ENCODE data around the gene FLNC. TPM values are rescaled to one million over a fixed set of nuclear protein-coding genes. Genes with fewer than 3 reads are reported as not detected.
A peak's percentile ranks its signal among the peaks of the same experiment; 100 is the strongest.

Gene FLNC
- total RNA-seq, 1 donor from 2014 or later, result 7.7 TPM

DNA sequence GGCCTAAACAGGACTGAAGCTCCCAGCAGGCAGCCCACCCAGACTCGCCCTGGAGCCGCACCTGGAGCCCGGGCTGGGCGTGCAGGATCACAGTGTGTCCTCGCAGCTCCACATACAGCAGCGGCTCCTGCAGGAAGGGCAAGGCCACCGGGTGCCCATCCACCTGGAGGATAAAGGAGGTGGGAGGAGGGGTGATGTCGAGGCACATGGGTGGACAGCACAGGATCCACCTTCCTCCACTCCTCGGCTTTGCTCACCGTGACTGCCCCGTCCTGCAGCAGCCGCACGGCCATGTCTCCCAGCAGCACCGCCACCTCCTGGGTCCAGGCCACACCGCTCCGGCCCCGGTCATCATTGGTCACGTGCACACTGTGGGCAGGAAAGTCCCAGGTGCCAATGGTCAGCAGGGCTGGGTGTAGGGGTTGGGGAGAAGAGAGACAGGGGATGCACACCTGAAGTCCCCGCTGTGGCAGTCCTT is 49.3 kb downstream of the FLNC start:
- no peaks in the 10 kb centered on the region for H3K4me1 Mint-ChIP-seq (ENCODE audit: unreplicated experiment)
- no peaks in the 10 kb centered on the region for H3K36me3 Mint-ChIP-seq (ENCODE audit: low read depth, unreplicated experiment)
- TF ChIP-seq, protein P1, sequence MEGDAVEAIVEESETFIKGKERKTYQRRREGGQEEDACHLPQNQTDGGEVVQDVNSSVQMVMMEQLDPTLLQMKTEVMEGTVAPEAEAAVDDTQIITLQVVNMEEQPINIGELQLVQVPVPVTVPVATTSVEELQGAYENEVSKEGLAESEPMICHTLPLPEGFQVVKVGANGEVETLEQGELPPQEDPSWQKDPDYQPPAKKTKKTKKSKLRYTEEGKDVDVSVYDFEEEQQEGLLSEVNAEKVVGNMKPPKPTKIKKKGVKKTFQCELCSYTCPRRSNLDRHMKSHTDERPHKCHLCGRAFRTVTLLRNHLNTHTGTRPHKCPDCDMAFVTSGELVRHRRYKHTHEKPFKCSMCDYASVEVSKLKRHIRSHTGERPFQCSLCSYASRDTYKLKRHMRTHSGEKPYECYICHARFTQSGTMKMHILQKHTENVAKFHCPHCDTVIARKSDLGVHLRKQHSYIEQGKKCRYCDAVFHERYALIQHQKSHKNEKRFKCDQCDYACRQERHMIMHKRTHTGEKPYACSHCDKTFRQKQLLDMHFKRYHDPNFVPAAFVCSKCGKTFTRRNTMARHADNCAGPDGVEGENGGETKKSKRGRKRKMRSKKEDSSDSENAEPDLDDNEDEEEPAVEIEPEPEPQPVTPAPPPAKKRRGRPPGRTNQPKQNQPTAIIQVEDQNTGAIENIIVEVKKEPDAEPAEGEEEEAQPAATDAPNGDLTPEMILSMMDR (IDR thresholded peaks at IDR 0.05; ENCODE audit: unreplicated experiment), result no peak
- no peaks in the 10 kb centered on the region for H3K9me3 Mint-ChIP-seq (ENCODE audit: unreplicated experiment)
- H3K27ac Mint-ChIP-seq (ENCODE audit: unreplicated experiment), result no peak overlapping the region
- H3K4me3 Mint-ChIP-seq (ENCODE audit: unreplicated experiment), result no peak overlapping the region
- DNase-seq (ENCODE audit: low spot score), result no peak
- H3K27me3 Mint-ChIP-seq (ENCODE audit: unreplicated experiment), result peaks cover 7% of the 10 kb centered on the region

DNA sequence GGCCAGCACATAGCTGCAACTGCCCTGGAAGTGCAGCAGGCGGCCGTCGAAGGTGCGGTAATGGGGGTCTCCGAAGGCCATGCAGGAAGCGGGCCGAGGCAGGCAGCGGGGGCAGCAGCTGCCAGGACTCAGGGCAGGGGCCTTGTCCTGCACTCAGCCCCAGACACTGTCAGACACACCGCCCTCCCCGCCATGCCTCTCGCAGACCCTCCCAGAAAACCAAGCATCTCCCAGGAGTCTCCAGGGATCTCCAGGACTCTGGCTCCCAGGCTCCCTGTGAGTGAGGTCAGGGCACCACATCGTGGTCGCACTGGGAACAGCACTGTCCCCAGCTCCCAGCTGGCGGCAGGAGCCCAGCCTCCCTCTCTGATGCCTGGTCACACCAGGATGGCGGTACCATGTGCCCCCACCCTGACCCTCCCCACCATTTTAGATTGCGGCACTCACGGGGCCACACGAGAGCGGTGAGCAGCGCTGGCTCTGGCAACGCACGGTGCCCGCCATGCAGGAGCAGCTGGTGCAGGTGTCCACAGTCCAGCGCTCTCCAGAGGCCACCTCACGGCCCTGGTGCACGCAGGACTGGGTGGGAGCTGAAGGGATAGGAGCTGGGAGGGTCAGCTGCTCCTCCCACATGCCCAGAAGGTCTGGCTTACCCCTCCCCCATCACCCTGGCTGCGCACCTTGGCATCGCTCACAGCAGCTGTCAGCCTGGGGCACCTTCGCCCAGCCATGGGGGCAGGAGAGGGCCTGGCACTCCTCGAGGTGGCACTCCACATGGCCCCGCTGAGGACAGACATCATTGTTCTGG is 49.9 kb downstream of the FLNC start:
- TF ChIP-seq, protein P1 (IDR thresholded peaks at IDR 0.05; ENCODE audit: unreplicated experiment), result peak; percentile 35
- H3K36me3 Mint-ChIP-seq (ENCODE audit: low read depth, unreplicated experiment), result no peaks in the 10 kb centered on the region
- peak; percentile 80 for DNase-seq (ENCODE audit: low spot score)

DNA sequence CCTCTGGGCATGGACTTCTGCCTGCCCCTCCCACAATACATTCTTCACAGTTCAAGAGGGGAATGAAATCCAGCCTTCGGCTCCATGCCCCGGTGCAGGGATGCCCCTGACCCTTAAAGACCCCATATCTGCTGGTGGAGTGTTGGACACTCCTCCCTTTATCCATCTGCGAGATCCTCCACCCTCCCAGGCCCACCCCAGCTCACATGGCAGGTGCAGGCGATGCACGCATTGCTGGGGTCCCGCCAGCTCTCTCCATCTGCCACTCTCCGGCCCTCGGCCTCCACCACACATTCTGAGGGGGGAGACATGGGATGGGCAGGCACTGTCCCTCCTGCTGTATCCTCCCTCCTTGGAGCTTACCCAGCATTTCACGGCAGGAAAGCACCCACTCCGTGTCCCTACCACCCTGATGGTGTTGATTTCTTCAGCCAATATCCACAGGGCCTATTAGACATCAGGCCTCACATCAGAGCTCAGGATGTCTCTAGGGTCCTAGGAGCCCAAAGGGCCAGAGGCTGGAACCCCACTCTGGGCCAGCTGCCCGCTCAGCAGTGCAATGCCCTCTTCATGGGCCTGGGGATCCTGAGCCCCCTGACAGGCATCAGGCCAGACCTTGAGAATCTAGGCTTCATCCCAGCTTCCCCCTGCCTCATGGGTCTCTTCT is 50.7 kb downstream of the FLNC start:
- DNase-seq (ENCODE audit: low spot score), result no peak
- Mint-ChIP-seq H3K9me3 (ENCODE audit: unreplicated experiment) (no peaks in the 10 kb centered on the region), H3K4me1 (ENCODE audit: unreplicated experiment) (no peaks in the 10 kb centered on the region), H3K4me3 (ENCODE audit: unreplicated experiment) (no peak overlapping the region), H3K36me3 (ENCODE audit: low read depth, unreplicated experiment) (no peaks in the 10 kb centered on the region), H3K27me3 (ENCODE audit: unreplicated experiment) (peaks cover 10% of the 10 kb centered on the region), H3K27ac (ENCODE audit: unreplicated experiment) (no peak overlapping the region)
- TF ChIP-seq, protein P1 (IDR thresholded peaks at IDR 0.05; ENCODE audit: unreplicated experiment), result no peak

More for the DNA sequence above, 49.9 kb downstream of the FLNC start:
- Mint-ChIP-seq H3K27ac (ENCODE audit: unreplicated experiment) (no peak overlapping the region), H3K4me1 (ENCODE audit: unreplicated experiment) (no peaks in the 10 kb centered on the region), H3K4me3 (ENCODE audit: unreplicated experiment) (no peak overlapping the region), H3K9me3 (ENCODE audit: unreplicated experiment) (no peaks in the 10 kb centered on the region), H3K27me3 (ENCODE audit: unreplicated experiment) (peaks cover 7% of the 10 kb centered on the region)

DNA sequence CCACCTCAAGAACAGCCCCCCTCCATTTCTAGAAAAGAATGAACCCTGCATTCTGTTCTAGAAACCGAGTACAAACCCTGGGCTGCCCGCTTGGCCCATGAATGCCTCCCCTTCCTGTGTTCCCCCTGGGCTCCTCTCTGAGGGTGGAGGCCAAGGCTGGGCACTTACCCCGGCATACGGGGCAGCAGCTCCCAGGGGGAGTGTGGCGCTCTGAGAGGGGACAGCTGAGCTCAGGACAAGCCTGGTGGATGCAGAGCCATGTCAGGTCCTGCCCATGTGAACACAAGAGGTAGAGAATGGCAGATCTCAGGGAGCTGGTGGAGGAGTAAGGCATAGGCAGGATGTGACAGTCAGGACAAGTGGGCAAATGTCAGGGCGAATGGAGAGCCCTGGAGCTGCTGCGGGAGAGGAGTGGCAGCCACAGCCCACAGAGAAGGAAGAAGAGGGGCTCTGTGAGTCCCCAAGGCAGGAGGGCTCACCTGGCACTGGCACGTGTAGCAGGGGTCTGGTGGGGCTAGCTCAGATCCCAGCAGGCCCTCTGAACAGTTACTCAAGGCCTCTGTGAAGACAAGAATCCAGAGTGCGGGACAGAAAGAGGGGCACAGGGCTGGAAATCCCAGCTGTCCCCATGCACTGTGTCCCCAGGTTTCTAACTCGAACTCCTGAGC is 51.4 kb downstream of the FLNC start:
- no peaks in the 10 kb centered on the region for H3K36me3 Mint-ChIP-seq (ENCODE audit: low read depth, unreplicated experiment)
- H3K27me3 Mint-ChIP-seq (ENCODE audit: unreplicated experiment), result peaks cover 7% of the 10 kb centered on the region
- no peak for DNase-seq (ENCODE audit: low spot score)
- no peak overlapping the region for H3K4me3 Mint-ChIP-seq (ENCODE audit: unreplicated experiment)
- H3K9me3 Mint-ChIP-seq (ENCODE audit: unreplicated experiment), result no peaks in the 10 kb centered on the region
- TF ChIP-seq, protein P1 (IDR thresholded peaks at IDR 0.05; ENCODE audit: unreplicated experiment), result no peak
- H3K27ac Mint-ChIP-seq (ENCODE audit: unreplicated experiment), result no peak overlapping the region
- no peaks in the 10 kb centered on the region for H3K4me1 Mint-ChIP-seq (ENCODE audit: unreplicated experiment)
